Astrocyte (in vitro differentiated cells and primary cell): ENCODE measurements around the gene SYNM.

Source experiments
- CTCF ChIP-seq: IDR thresholded peaks from 2 replicates; pipeline ENCODE4 v1.5.1; 2011; ENCODE audit warnings: low read depth, mild to moderate bottlenecking, inconsistent platforms, low read length, moderate library complexity; ENCODE audit not compliant: insufficient read depth
- EZH2 ChIP-seq: IDR thresholded peaks from 2 replicates; pipeline ENCODE4 v1.6.1; 2012; ENCODE audit warnings: mild to moderate bottlenecking, low read length, inconsistent platforms; ENCODE audit not compliant: insufficient read depth

GRCh38 chr15:99099661-99100060, 5.2 kb upstream of the SYNM start:
- no peak for TF ChIP-seq CTCF
- TF ChIP-seq EZH2, result no peak
